ENCODE data around the gene EEF1A2.

- no peak for TF ChIP-seq CTCF (IDR thresholded peaks at IDR 0.05)
- no peak for TF ChIP-seq POLR2A (IDR thresholded peaks at IDR 0.05)
Observed at GRCh38 chr20:63531686-63532448, 33.0 kb upstream of the EEF1A2 start.
